ENCODE results near the gene MAP3K6. TPM values are rescaled to one million over a fixed set of nuclear protein-coding genes. Genes with fewer than 3 reads are reported as not detected.

MAP3K6 gene
- total RNA-seq, 2 donors from 2014 or later: 78.6 to 85.6 TPM

DNA sequence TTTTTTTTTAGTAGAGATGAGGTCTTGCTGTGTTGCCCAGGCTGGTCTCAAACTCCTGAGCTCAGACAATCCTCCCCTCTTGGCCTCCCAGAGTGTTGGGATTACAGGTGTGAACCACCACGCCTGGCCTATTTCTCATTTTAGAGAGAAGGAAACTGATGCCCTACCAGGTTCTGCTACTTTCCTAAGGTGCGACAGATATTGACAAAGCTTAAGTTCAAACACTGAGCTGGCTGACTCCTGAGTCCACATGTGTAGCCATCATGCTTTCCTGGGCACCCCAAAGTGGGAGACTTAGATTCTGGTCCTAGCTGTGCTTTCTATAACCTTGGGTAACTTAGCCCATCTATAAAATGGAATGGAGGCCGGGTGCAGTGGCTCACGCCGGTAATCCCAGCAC lies 49.9 kb downstream of the MAP3K6 start:
- Histone ChIP-seq H3K36me3 (no peaks in the 10 kb centered on the region), H3K4me1 (ENCODE audit: control insufficient read depth in 1 of 2, low read depth in 2 of 2) (peaks cover 0 to 6% of the 10 kb centered on the region in 2 donors), H3K27ac (no peak overlapping the region), H3K9me3 (no peaks in the 10 kb centered on the region), H3K4me3 (no peak overlapping the region), H3K27me3 (replicated peaks; ENCODE audit: insufficient read depth) (no peaks in the 10 kb centered on the region)
- ATAC-seq (ENCODE audit: insufficient number of reproducible peaks, low FRiP score, low read depth) (no peak), DNase-seq (ENCODE audit: low spot score) (no peak)
- TF ChIP-seq, protein P1, sequence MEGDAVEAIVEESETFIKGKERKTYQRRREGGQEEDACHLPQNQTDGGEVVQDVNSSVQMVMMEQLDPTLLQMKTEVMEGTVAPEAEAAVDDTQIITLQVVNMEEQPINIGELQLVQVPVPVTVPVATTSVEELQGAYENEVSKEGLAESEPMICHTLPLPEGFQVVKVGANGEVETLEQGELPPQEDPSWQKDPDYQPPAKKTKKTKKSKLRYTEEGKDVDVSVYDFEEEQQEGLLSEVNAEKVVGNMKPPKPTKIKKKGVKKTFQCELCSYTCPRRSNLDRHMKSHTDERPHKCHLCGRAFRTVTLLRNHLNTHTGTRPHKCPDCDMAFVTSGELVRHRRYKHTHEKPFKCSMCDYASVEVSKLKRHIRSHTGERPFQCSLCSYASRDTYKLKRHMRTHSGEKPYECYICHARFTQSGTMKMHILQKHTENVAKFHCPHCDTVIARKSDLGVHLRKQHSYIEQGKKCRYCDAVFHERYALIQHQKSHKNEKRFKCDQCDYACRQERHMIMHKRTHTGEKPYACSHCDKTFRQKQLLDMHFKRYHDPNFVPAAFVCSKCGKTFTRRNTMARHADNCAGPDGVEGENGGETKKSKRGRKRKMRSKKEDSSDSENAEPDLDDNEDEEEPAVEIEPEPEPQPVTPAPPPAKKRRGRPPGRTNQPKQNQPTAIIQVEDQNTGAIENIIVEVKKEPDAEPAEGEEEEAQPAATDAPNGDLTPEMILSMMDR (IDR thresholded peaks at IDR 0.05): no peak

DNA sequence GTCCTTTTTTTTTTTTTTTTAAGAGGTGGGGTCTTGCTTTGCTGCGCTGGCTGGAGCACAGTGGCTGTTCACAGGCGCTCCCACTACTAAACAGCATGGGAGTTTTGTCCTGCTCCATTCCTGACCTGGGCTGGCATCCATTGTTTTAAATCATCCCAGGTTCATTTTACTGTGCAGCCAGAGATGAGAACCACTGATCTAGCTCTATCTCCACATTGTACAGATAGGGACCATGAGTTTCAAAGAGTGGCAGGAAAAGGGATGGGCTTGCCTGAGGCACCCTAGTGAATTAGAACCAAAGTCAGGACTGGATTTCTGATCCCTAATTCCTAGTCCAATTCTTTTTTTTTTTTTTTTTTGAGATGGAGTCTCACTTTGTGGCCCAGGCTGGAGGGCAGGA lies 52.0 kb downstream of the MAP3K6 start:
- DNase-seq (ENCODE audit: low spot score) (no peak), ATAC-seq (ENCODE audit: insufficient number of reproducible peaks, low FRiP score, low read depth) (no peak)
- TF ChIP-seq, protein P1 (IDR thresholded peaks at IDR 0.05): no peak
- Histone ChIP-seq H3K4me1 (ENCODE audit: control insufficient read depth in 1 of 2, low read depth in 2 of 2) (no peaks in the 10 kb centered on the region), H3K27ac (no peak overlapping the region), H3K9me3 (no peaks in the 10 kb centered on the region), H3K4me3 (no peak overlapping the region), H3K27me3 (replicated peaks; ENCODE audit: insufficient read depth) (no peaks in the 10 kb centered on the region), H3K36me3 (peaks cover 5% of the 10 kb centered on the region)

DNA sequence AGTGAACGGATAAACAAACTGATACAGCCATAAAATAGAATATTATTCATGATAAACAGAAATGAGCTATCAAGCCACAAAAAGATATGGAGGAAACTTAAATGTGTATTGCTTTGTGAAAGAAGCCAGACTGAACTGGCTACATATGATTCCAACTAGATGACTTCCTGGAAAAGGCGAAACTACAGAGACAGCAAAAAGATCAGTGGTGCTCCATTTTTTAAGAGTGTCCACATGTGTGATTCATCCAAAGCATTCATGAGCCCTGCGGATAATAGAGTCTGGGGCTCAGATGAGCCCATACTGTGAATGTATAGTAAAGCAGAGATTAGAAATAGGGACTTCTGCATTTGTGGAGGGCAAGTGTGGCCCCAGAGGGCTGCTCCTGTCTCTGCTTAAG lies 52.6 kb downstream of the MAP3K6 start:
- no peak for ATAC-seq (ENCODE audit: insufficient number of reproducible peaks, low FRiP score, low read depth)
- no peaks in the 10 kb centered on the region for H3K4me1 ChIP-seq (ENCODE audit: control insufficient read depth in 1 of 2, low read depth in 2 of 2)
- peaks cover 5% of the 10 kb centered on the region for H3K36me3 ChIP-seq
- no peaks in the 10 kb centered on the region for H3K27me3 ChIP-seq (replicated peaks; ENCODE audit: insufficient read depth)
- H3K4me3 ChIP-seq: no peak overlapping the region
- no peaks in the 10 kb centered on the region for H3K9me3 ChIP-seq
- no peak for DNase-seq (ENCODE audit: low spot score)
- TF ChIP-seq, protein P1 (IDR thresholded peaks at IDR 0.05): no peak
- no peak overlapping the region for H3K27ac ChIP-seq

DNA sequence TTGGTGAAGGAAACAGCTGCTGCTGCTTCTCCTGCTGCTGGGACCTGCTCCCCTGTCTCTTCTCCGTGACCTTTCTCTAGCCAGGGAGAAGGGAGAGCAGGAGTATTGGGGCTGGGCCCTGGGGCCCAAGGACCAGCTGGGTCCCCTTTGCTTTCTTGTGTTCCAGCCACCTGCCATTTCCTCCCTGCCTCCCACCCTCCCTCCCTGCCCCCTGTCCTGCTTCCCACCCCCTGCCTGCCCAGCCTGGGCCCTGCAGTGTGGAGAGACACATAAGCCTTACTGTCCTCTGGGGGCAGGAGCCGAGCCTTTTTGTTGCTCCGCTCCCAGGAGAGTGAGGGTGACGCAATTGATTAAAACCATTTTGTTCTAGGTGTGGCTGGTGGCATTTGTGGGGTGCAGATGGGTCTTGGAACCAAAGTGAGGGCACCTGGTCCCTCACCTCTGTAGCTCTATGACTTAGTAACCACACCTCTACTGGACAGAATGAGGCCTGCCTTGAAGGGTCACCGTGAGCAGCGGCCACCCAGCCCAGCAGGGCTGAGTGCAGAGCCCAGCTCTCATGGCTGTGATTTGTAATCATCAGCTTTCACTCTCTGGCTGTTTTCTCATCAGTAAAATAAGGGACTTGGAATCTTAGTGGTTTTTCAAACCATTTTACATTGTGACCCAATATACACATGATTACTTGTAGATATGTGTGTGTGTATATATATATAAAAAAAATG lies 58.7 kb downstream of the MAP3K6 start:
- Histone ChIP-seq H3K9me3 (no peaks in the 10 kb centered on the region), H3K4me1 (ENCODE audit: control insufficient read depth in 1 of 2, low read depth in 2 of 2) (no peaks in the 10 kb centered on the region), H3K36me3 (peaks cover 22% of the 10 kb centered on the region), H3K27ac (no peak overlapping the region), H3K4me3 (no peak overlapping the region), H3K27me3 (replicated peaks; ENCODE audit: insufficient read depth) (no peaks in the 10 kb centered on the region)
- ATAC-seq (ENCODE audit: insufficient number of reproducible peaks, low FRiP score, low read depth) (no peak), DNase-seq (ENCODE audit: low spot score) (no peak)
- TF ChIP-seq, protein P1 (IDR thresholded peaks at IDR 0.05): no peak

DNA sequence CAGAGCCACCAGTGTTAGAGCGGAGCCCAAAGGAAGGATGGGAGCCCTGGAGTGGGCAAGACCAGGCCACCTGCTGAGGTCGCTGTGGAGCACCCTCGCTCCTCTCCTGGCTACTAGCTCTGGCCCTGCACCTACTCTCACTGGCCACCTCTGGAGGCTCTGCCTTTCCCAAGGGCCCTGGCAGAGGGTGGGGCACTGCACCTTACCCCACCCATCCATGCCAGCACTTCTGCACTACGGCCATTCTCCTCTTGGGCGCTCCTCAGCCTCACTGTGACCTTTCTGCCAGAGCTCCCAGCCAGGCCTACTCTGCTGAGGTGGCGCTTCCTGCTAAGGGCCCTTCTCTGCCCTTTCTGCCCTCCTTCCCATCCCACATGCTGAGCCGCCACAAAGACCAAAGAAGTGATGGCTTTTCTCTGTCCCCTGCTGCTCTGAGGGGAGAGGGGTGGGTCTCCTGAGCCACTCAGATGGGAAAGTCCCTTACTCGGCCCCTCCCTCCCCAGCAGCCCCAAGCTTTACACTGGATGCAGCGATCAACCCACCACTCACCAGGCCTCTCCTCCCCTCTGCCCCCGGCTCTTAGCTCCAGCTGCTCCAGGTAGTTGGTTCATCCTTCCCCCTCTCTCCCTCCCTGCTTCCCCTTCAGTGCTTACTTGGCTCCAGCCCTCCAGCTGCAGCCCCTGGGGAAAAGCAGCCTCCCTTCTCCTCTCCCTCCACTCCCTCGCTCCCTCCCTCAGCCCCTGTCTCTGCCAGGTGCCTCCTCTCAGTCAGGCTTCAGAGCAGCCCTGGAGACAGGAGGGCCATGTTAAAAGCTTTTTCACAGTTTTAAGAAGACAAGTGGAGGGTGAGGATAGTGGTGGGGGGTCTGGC lies 59.6 kb downstream of the MAP3K6 start:
- Histone ChIP-seq H3K27ac (no peak overlapping the region), H3K4me3 (no peak overlapping the region), H3K9me3 (no peaks in the 10 kb centered on the region), H3K27me3 (replicated peaks; ENCODE audit: insufficient read depth) (no peaks in the 10 kb centered on the region), H3K4me1 (ENCODE audit: control insufficient read depth in 1 of 2, low read depth in 2 of 2) (no peaks in the 10 kb centered on the region), H3K36me3 (peaks cover 23% of the 10 kb centered on the region)
- TF ChIP-seq, protein P1 (IDR thresholded peaks at IDR 0.05): no peak
- DNase-seq (ENCODE audit: low spot score) (no peak), ATAC-seq (ENCODE audit: insufficient number of reproducible peaks, low FRiP score, low read depth) (no peak)
